Natural killer cell (primary cell): Measurements from ENCODE around the gene CRYGS. TPM values are rescaled to one million over a fixed set of nuclear protein-coding genes. Genes with fewer than 3 reads are reported as not detected.

Experiments used
- ATAC-seq, 3 donors: fragments of 150-1000 bp in 2 of 3; fragments of 200-7000 bp in 1 of 3; cut with Tn5 transposase; 1 replicate in 1 of 3; 2 replicates in 2 of 3; pipeline ENCODE4 v1.10.0; 2021; ENCODE audit warnings: mild to moderate bottlenecking in 2 of 3, moderate library complexity in 2 of 3
- DNase-seq, 2 donors: peaks; one replicate each; pipeline versions ENCODE4 v3.0.0 to v3.0.0-alpha.2; 2013 to 2021; ENCODE audit warnings: mixed read lengths in 1 of 2
- H3K27ac ChIP-seq: one replicate; pipeline ENCODE4 v1.5.1; 2013; ENCODE audit warnings: mild to moderate bottlenecking, low read length
- H3K27me3 ChIP-seq: one replicate; pipeline ENCODE4 v1.6.1; 2013; ENCODE audit warnings: low read length; ENCODE audit not compliant: control insufficient read depth, insufficient read depth
- H3K36me3 ChIP-seq: one replicate; pipeline ENCODE4 v1.6.1; 2013; ENCODE audit warnings: low read length; ENCODE audit not compliant: control insufficient read depth, insufficient read depth
- H3K4me1 ChIP-seq: one replicate; pipeline ENCODE4 v1.6.1; 2013; ENCODE audit warnings: low read length; ENCODE audit not compliant: control insufficient read depth, insufficient read depth
- H3K4me3 ChIP-seq: one replicate; pipeline ENCODE4 v1.5.1; 2013; ENCODE audit warnings: low read length
- H3K9me3 ChIP-seq: one replicate; pipeline ENCODE4 v1.6.1; 2013; ENCODE audit warnings: low read length; ENCODE audit not compliant: control insufficient read depth, insufficient read depth
- H3K27ac Mint-ChIP-seq, 2 donors: one replicate each; pipeline ENCODE4 v1.8.0; 2022; ENCODE audit warnings: mild to moderate bottlenecking in 2 of 2, mixed read lengths in 2 of 2, moderate library complexity in 1 of 2
- H3K27me3 Mint-ChIP-seq, 2 donors: one replicate each; pipeline ENCODE4 v1.8.0; 2022; ENCODE audit warnings: low read depth in 2 of 2, mixed read lengths in 2 of 2
- H3K36me3 Mint-ChIP-seq: one replicate; pipeline ENCODE4 v1.8.0; 2022; ENCODE audit warnings: mixed read lengths
- H3K4me1 Mint-ChIP-seq, 2 donors: one replicate each; pipeline ENCODE4 v1.8.0; 2022; ENCODE audit warnings: mixed read lengths in 2 of 2
- H3K4me3 Mint-ChIP-seq: one replicate; pipeline ENCODE4 v1.8.0; 2022; ENCODE audit warnings: mild to moderate bottlenecking, moderate library complexity, mixed read lengths
- H3K9me3 Mint-ChIP-seq, 2 donors: one replicate each; pipeline ENCODE4 v1.8.0; 2022; ENCODE audit warnings: mixed read lengths in 2 of 2
- CTCF ChIP-seq: fragments of 200-600 bp; IDR thresholded peaks from one replicate; pipeline ENCODE4 v1.8.0; 2022; ENCODE audit warnings: antibody characterized with exemption
- WGBS: methylation state at CpG from one replicate; pipeline ENCODE4 v1.1.7; 2013; ENCODE audit warnings: missing lambda C conversion rate; ENCODE audit not compliant: insufficient coverage; 5-methylcytosine and 5-hydroxymethylcytosine counted together
- intact Hi-C: fragments of 100-400 bp; cut with micrococcal nuclease; formaldehyde crosslinking; loops from one replicate; pipeline ENCODE4 v1.14.2; 2022
- total RNA-seq, 4 donors: library from RNA; stranded (reverse); fragments of 120-200 nt in 1 of 4; gene quantifications; one replicate each; pipeline versions ENCODE4 v1.2.3 to v1.2.4, GENCODE V29; 2013 to 2022

The CRYGS gene
- total RNA-seq, 3 donors from 2014 or later (not counting 1 experiment from before 2014, with no cell fraction given): 2.1 to 3.4 (median 2.5) TPM

DNA sequence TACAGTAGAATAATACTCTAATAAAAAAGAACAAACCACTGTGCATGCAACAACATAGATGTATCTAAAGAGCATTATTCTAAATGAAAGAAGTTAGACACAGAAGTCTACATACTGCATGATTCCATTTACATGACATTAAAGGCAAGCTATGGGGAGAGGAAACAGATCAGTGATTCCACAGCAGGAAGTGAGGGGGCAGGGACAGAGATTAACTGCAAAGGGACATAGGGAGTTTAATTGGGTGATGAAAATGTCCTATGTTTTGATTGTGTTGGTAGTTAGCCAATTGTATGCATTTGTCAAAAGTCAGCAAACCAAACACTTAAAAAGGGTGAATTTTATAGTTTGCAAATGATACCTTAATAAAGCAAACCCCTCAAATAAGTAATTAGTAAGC lies 13.8 kb downstream of the CRYGS start:
- no peak for ATAC-seq
- Mint-ChIP-seq H3K4me3 (no peak overlapping the region), H3K27ac (no peak overlapping the region), H3K4me1 (peaks cover 10 to 13% of the 10 kb centered on the region in 2 donors), H3K27me3 (no peaks in the 10 kb centered on the region), H3K36me3 (no peaks in the 10 kb centered on the region), H3K9me3 (no peaks in the 10 kb centered on the region)
- Histone ChIP-seq H3K9me3 (no peaks in the 10 kb centered on the region), H3K27me3 (no peaks in the 10 kb centered on the region), H3K4me1 (peaks cover 25% of the 10 kb centered on the region), H3K27ac (no peak overlapping the region), H3K4me3 (no peak overlapping the region), H3K36me3 (no peaks in the 10 kb centered on the region)
- no peak for DNase-seq
- TF ChIP-seq CTCF: no peak
- intact Hi-C loops: no loop called here

DNA sequence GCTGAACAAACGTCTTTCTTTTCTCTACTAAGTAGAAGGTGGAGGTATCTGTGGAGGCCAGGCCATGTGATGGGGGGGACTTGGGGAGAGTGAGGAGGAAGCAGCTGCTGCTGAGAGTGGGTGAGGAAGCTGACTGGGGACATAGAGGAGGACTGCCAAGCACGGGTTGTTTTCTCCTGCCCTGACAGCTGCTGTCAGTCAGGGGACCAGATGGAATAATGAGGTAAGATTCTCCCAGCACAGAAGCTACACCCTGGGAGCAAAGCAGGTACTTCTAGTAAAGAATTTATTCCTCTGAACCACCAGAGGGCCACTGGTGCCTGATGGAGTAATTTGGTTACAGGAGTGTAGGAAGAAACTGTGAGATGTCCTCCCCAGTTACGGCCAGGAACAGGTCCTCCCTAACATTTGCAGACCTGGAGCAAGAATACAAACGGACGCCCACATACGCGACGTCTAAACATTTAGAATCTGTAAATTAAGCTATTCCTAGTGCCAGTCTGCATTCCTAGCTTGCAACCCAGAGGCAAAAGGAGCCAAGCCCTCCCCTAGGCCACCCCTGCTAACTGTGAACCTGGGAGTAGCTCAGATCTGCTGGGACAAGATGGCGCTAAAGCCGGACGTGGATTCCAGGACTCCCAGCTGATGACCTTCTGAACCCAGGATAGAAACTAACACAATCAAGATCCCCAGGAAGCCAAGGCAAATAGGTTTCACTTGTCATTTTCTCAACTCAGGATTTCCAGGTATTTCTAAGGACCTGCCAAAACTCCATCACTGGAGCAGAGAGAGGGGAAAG lies 14.8 kb downstream of the CRYGS start:
- H3K27ac ChIP-seq: no peak overlapping the region
- H3K4me3 ChIP-seq: no peak overlapping the region
- intact Hi-C loops: no loop called here
- H3K4me1 ChIP-seq: peaks cover 23% of the 10 kb centered on the region
- ATAC-seq (no peak), DNase-seq (no peak)
- H3K27me3 Mint-ChIP-seq: peaks cover 0 to 2% of the 10 kb centered on the region in 2 donors
- H3K9me3 ChIP-seq: no peaks in the 10 kb centered on the region
- H3K36me3 ChIP-seq: no peaks in the 10 kb centered on the region
- no peak overlapping the region for H3K27ac Mint-ChIP-seq
- peaks cover 6 to 9% of the 10 kb centered on the region in 2 donors for H3K4me1 Mint-ChIP-seq
- H3K9me3 Mint-ChIP-seq: no peaks in the 10 kb centered on the region
- WGBS: 65% methylated on average over 11 of the region's 11 CpGs
- no peak overlapping the region for H3K4me3 Mint-ChIP-seq
- TF ChIP-seq CTCF: no peak
- no peaks in the 10 kb centered on the region for H3K27me3 ChIP-seq
- H3K36me3 Mint-ChIP-seq: no peaks in the 10 kb centered on the region

- Histone ChIP-seq H3K36me3 (no peaks in the 10 kb centered on the region), H3K27me3 (no peaks in the 10 kb centered on the region), H3K4me1 (peaks cover 14% of the 10 kb centered on the region), H3K4me3 (no peak overlapping the region), H3K9me3 (no peaks in the 10 kb centered on the region), H3K27ac (peak overlapping the region; percentile 59)
- no peak overlapping the region for H3K27ac Mint-ChIP-seq
- ATAC-seq (no peak), DNase-seq (no peak)
- no peak overlapping the region for H3K4me3 Mint-ChIP-seq
- whole genome bisulfite sequencing: 51% methylated on average over 6 of the region's 6 CpGs
- intact Hi-C loops: no loop called here
- H3K9me3 Mint-ChIP-seq: no peaks in the 10 kb centered on the region
- no peak for TF ChIP-seq CTCF
- peaks cover 0 to 7% of the 10 kb centered on the region in 2 donors for H3K4me1 Mint-ChIP-seq
- no peaks in the 10 kb centered on the region for H3K36me3 Mint-ChIP-seq
- peaks cover 0 to 2% of the 10 kb centered on the region in 2 donors for H3K27me3 Mint-ChIP-seq
These were observed 17.9 kb downstream of the CRYGS start for GRCh38 chr3:186526256-186526606.
